H9 (cell line): ENCODE data around the gene SERPINB3. TPM values are rescaled to one million over a fixed set of nuclear protein-coding genes. Genes with fewer than 3 reads are reported as not detected.
"Not testable (repeated sequence)": the region's sequence is repeated elsewhere in the genome, so short reads cannot be mapped to it uniquely, and the experiment has no call there.

Source experiments
- DNase-seq: peaks from one replicate; pipeline ENCODE4 v3.0.0-alpha.2; 2017
- H2AFZ ChIP-seq: one replicate; pipeline ENCODE4 v1.6.1; 2013; ENCODE audit warnings: mild to moderate bottlenecking, low read length, control low read depth, moderate library complexity
- H2AK5ac ChIP-seq: 2 replicates; pipeline ENCODE4 v1.6.1; 2013; ENCODE audit warnings: low read length, control low read depth, mixed read lengths; ENCODE audit not compliant: insufficient read length
- H2BK120ac ChIP-seq: one replicate; pipeline ENCODE4 v1.6.1; 2013; ENCODE audit warnings: low read depth, mild to moderate bottlenecking, low read length, control low read depth, inconsistent platforms; ENCODE audit not compliant: poor library complexity, severe bottlenecking
- H2BK12ac ChIP-seq: 2 replicates; pipeline ENCODE4 v1.6.1; 2013; ENCODE audit warnings: low read length, control low read depth, mixed read lengths, low read depth; ENCODE audit not compliant: insufficient read length
- H2BK15ac ChIP-seq: 2 replicates; pipeline ENCODE4 v1.6.1; 2013; ENCODE audit warnings: low read depth, low read length, control low read depth
- H2BK20ac ChIP-seq: one replicate; pipeline ENCODE4 v1.6.1; 2013; ENCODE audit warnings: low read depth, mild to moderate bottlenecking, low read length, control low read depth, inconsistent platforms; ENCODE audit not compliant: poor library complexity, severe bottlenecking
- H2BK5ac ChIP-seq: 2 replicates; pipeline ENCODE4 v1.6.1; 2013; ENCODE audit warnings: low read length, control low read depth, mixed read lengths; ENCODE audit not compliant: insufficient read length
- H3K14ac ChIP-seq: 2 replicates; pipeline ENCODE4 v1.6.1; 2013; ENCODE audit warnings: low read length, control low read depth; ENCODE audit not compliant: insufficient read depth
- H3K18ac ChIP-seq: 2 replicates; pipeline ENCODE4 v1.6.1; 2013; ENCODE audit warnings: low read depth, mild to moderate bottlenecking, mixed read lengths, low read length, control low read depth; ENCODE audit not compliant: insufficient read length
- H3K23ac ChIP-seq: 2 replicates; pipeline ENCODE4 v1.6.1; 2013; ENCODE audit warnings: low read length, control low read depth, mixed read lengths, low read depth; ENCODE audit not compliant: insufficient read length
- H3K23me2 ChIP-seq: 2 replicates; pipeline ENCODE4 v1.6.1; 2013; ENCODE audit warnings: low read depth, mild to moderate bottlenecking, mixed read lengths, low read length, control low read depth; ENCODE audit not compliant: insufficient read length, poor library complexity, severe bottlenecking
- H3K27ac ChIP-seq: 2 replicates; pipeline ENCODE4 v1.5.1; 2013; ENCODE audit warnings: low read length, control low read depth, mixed read lengths, low read depth; ENCODE audit not compliant: insufficient read length
- H3K27me3 ChIP-seq: 2 replicates; pipeline ENCODE4 v1.6.1; 2013; ENCODE audit warnings: low read length, control low read depth, inconsistent platforms; ENCODE audit not compliant: insufficient read depth
- H3K4ac ChIP-seq: 2 replicates; pipeline ENCODE4 v1.6.1; 2013; ENCODE audit warnings: low read depth, mild to moderate bottlenecking, control low read depth, inconsistent platforms, low read length, moderate library complexity
- H3K4me1 ChIP-seq: 2 replicates; pipeline ENCODE4 v1.6.1; 2013; ENCODE audit warnings: low read length, control low read depth, inconsistent platforms; ENCODE audit not compliant: insufficient read depth
- H3K4me2 ChIP-seq: 2 replicates; pipeline ENCODE4 v1.6.1; 2013; ENCODE audit warnings: low read length, control low read depth, mixed read lengths; ENCODE audit not compliant: insufficient read length, insufficient read depth
- H3K56ac ChIP-seq: 2 replicates; pipeline ENCODE4 v1.6.1; 2013; ENCODE audit warnings: low read depth, mild to moderate bottlenecking, mixed read lengths, low read length, control low read depth; ENCODE audit not compliant: insufficient read length
- H3K79me1 ChIP-seq: 2 replicates; pipeline ENCODE4 v1.6.1; 2013; ENCODE audit warnings: low read depth, mild to moderate bottlenecking, moderate library complexity, low read length, control low read depth, inconsistent platforms; ENCODE audit not compliant: insufficient read depth, poor library complexity, severe bottlenecking
- H3K79me2 ChIP-seq: 2 replicates; pipeline ENCODE4 v1.6.1; 2013; ENCODE audit warnings: low read length, control low read depth, inconsistent platforms; ENCODE audit not compliant: insufficient read depth
- H3K9ac ChIP-seq: 2 replicates; pipeline ENCODE4 v1.6.1; 2013; ENCODE audit warnings: low read length, control low read depth, mixed read lengths; ENCODE audit not compliant: insufficient read length; ENCODE audit errors: extremely low read depth
- H3K9me3 ChIP-seq: one replicate; pipeline ENCODE4 v1.6.1; 2013; ENCODE audit warnings: low read depth, low read length, inconsistent platforms; ENCODE audit not compliant: control insufficient read depth
- H3T11ph ChIP-seq: one replicate; pipeline ENCODE4 v1.6.1; 2013; ENCODE audit warnings: mild to moderate bottlenecking, low read length, control low read depth, inconsistent platforms
- H4K20me1 ChIP-seq: one replicate; pipeline ENCODE4 v1.6.1; 2013; ENCODE audit not compliant: control insufficient read depth, insufficient read length, insufficient read depth
- H4K5ac ChIP-seq: 2 replicates; pipeline ENCODE4 v1.6.1; 2013; ENCODE audit warnings: low read depth, mild to moderate bottlenecking, mixed read lengths, low read length, control low read depth; ENCODE audit not compliant: insufficient read length
- H4K8ac ChIP-seq: replicated peaks from 2 replicates; pipeline ENCODE4 v1.6.1; 2013; ENCODE audit warnings: low read length, control low read depth, mixed read lengths, low read depth; ENCODE audit not compliant: insufficient read length
- H4K91ac ChIP-seq: 2 replicates; pipeline ENCODE4 v1.6.1; 2013; ENCODE audit warnings: low read depth, mild to moderate bottlenecking, moderate library complexity, mixed read lengths, low read length, control low read depth; ENCODE audit not compliant: insufficient read length
- H3K27ac Mint-ChIP-seq, 3 experiments: 2 replicates in 2 of 3; 3 replicates in 1 of 3; pipeline ENCODE4 v1.8.0; 2020 to 2021; ENCODE audit warnings: mixed read lengths in 3 of 3, mild to moderate bottlenecking in 1 of 3, moderate library complexity in 1 of 3
- H3K27me3 Mint-ChIP-seq: 2 replicates; pipeline ENCODE4 v1.8.0; 2021; ENCODE audit warnings: low read depth, mild to moderate bottlenecking, moderate library complexity, mixed read lengths
- H3K36me3 Mint-ChIP-seq, 3 experiments: 2 replicates in 2 of 3; 3 replicates in 1 of 3; pipeline ENCODE4 v1.8.0; 2020 to 2021; ENCODE audit warnings: low read depth in 3 of 3, mixed read lengths in 3 of 3; ENCODE audit not compliant: insufficient read depth in 1 of 3
- H3K4me1 Mint-ChIP-seq, 2 experiments: 2 replicates each; pipeline ENCODE4 v1.8.0; 2020; ENCODE audit warnings: mixed read lengths in 2 of 2
- H3K4me3 Mint-ChIP-seq, 2 experiments: 2 replicates in 1 of 2; 3 replicates in 1 of 2; pipeline ENCODE4 v1.8.0; 2020 to 2021; ENCODE audit warnings: mild to moderate bottlenecking in 2 of 2, mixed read lengths in 2 of 2, moderate library complexity in 1 of 2
- H3K9me3 Mint-ChIP-seq, 2 experiments: 2 replicates in 1 of 2; 3 replicates in 1 of 2; pipeline ENCODE4 v1.8.0; 2020; ENCODE audit warnings: mild to moderate bottlenecking in 2 of 2, mixed read lengths in 2 of 2, moderate library complexity in 1 of 2
- CTCF ChIP-seq: fragments of 200-600 bp; sonication (generic); conservative IDR thresholded peaks from 3 replicates; pipeline ENCODE4 v1.8.0; 2021; ENCODE audit warnings: antibody characterized with exemption, mild to moderate bottlenecking
- WGBS: extraction: QIAGEN DNeasy Blood & Tissue Kit; methylation state at CpG from one replicate; pipeline ENCODE4 v1.1.7; 2013; ENCODE audit warnings: missing lambda C conversion rate, low lambda C conversion rate, mixed read lengths; ENCODE audit not compliant: insufficient read length; ENCODE audit errors: extremely low coverage; 5-methylcytosine and 5-hydroxymethylcytosine counted together
- total RNA-seq: library from RNA; stranded (reverse); gene quantifications from 2 replicates; pipeline ENCODE4 v1.2.1, GENCODE V29; 2021

Gene SERPINB3
- total RNA-seq, 1 experiment from 2014 or later: 1.7 TPM

GRCh38 chr18:63664571-63664970 is 2.9 kb upstream of the SERPINB3 start:
- no peaks in the 10 kb centered on the region; the same call in 1 of the 2 replicates for H3K4me1 ChIP-seq
- H3K9me3 ChIP-seq: peaks cover 8% of the 10 kb centered on the region
- H2BK20ac ChIP-seq: no peak overlapping the region
- H2AFZ ChIP-seq: no peak overlapping the region
- H3K79me2 ChIP-seq: no peaks in the 10 kb centered on the region
- no peak overlapping the region for H3K23ac ChIP-seq
- H3K9me3 Mint-ChIP-seq: peaks cover 5 to 21% of the 10 kb centered on the region in 2 experiments; a peak in 4 of 5 replicates
- no peaks in the 10 kb centered on the region for H3K23me2 ChIP-seq
- no peak overlapping the region for H2BK15ac ChIP-seq
- H2BK5ac ChIP-seq: no peak overlapping the region
- no peaks in the 10 kb centered on the region for H3K27me3 ChIP-seq
- no peaks in the 10 kb centered on the region for H3K27me3 Mint-ChIP-seq
- H3K9ac ChIP-seq: no peak overlapping the region
- peaks cover 7 to 12% of the 10 kb centered on the region in 2 experiments for H3K4me1 Mint-ChIP-seq
- no peak overlapping the region for H3K4ac ChIP-seq
- H2BK12ac ChIP-seq: no peak overlapping the region
- H3K79me1 ChIP-seq: no peaks in the 10 kb centered on the region
- no peak overlapping the region for H3K56ac ChIP-seq
- no peak for TF ChIP-seq CTCF
- H3K14ac ChIP-seq: no peak overlapping the region
- H2AK5ac ChIP-seq: no peak overlapping the region
- H2BK120ac ChIP-seq: no peak overlapping the region
- no CpG with 5 or more reads among the region's 1 CpG for WGBS
- no peak overlapping the region for H3K4me3 Mint-ChIP-seq
- no peak overlapping the region for H4K8ac ChIP-seq
- H3T11ph ChIP-seq: no peak overlapping the region
- H3K27ac Mint-ChIP-seq: no peak overlapping the region
- no peak for DNase-seq
- peaks cover 9 to 23% (median 12%) of the 10 kb centered on the region in 3 experiments; a peak in 6 of 7 replicates for H3K36me3 Mint-ChIP-seq
- H3K4me2 ChIP-seq: no peak overlapping the region
- no peak overlapping the region for H3K27ac ChIP-seq
- H4K5ac ChIP-seq: no peak overlapping the region
- no peak overlapping the region for H4K91ac ChIP-seq
- H4K20me1 ChIP-seq: no peaks in the 10 kb centered on the region
- no peak overlapping the region for H3K18ac ChIP-seq

- not testable (repeated sequence) for H3K4me2 ChIP-seq, H3K27ac Mint-ChIP-seq, H3K79me2 ChIP-seq, H2BK5ac ChIP-seq, H3K36me3 Mint-ChIP-seq, H3K23me2 ChIP-seq, H4K5ac ChIP-seq, H2AK5ac ChIP-seq, H3K4me3 Mint-ChIP-seq, H2AFZ ChIP-seq, H4K8ac ChIP-seq, H3K14ac ChIP-seq, H3K56ac ChIP-seq, H3K18ac ChIP-seq, H3K9me3 Mint-ChIP-seq, H3K9me3 ChIP-seq, H2BK15ac ChIP-seq, H3K27me3 Mint-ChIP-seq, H3K27ac ChIP-seq, H4K91ac ChIP-seq, DNase-seq, H3T11ph ChIP-seq, H3K4ac ChIP-seq, H4K20me1 ChIP-seq, H3K27me3 ChIP-seq, H2BK120ac ChIP-seq, H3K23ac ChIP-seq, H3K79me1 ChIP-seq, H3K9ac ChIP-seq, H3K4me1 ChIP-seq, H2BK20ac ChIP-seq, H2BK12ac ChIP-seq
- no CpG with 5 or more reads among the region's 4 CpGs for WGBS
- H3K4me1 Mint-ChIP-seq: peaks cover 7 to 14% of the 10 kb centered on the region in 2 experiments
Observed at GRCh38 chr18:63658920-63659319, 2.8 kb downstream of the SERPINB3 start.
